GM23338 (cell line): Measurements from ENCODE around the gene SLC25A10. TPM values are rescaled to one million over a fixed set of nuclear protein-coding genes. Genes with fewer than 3 reads are reported as not detected.

ENCODE experiments used
- ATAC-seq: fragments of 200-7000 bp; cut with Tn5 transposase; 3 replicates; pipeline ENCODE4 v1.9.1; 2020
- DNase-seq: peaks from one replicate; pipeline ENCODE4 v3.0.0-alpha.2; 2015; ENCODE audit warnings: low spot score
- H2AFZ ChIP-seq: fragments of 200-600 bp; sonication (generic); 2 replicates; pipeline ENCODE4 v1.8.0; 2016; ENCODE audit warnings: antibody characterized with exemption, mild to moderate bottlenecking, moderate library complexity
- H3F3A ChIP-seq: fragments of 200-600 bp; sonication (generic); replicated peaks from 2 replicates; pipeline ENCODE4 v1.8.0; 2017; ENCODE audit warnings: antibody characterized with exemption, mixed run types, low read depth
- H3K27ac ChIP-seq: fragments of 200-600 bp; sonication (generic); 2 replicates; pipeline ENCODE4 v1.6.1; 2016; ENCODE audit warnings: low read depth
- H3K27me3 ChIP-seq: fragments of 200-600 bp; sonication (generic); 2 replicates; pipeline ENCODE4 v1.8.0; 2016; ENCODE audit warnings: mild to moderate bottlenecking, mixed run types, moderate library complexity; ENCODE audit not compliant: insufficient read depth
- H3K36me3 ChIP-seq: fragments of 200-600 bp; sonication (generic); 2 replicates; pipeline ENCODE4 v1.8.0; 2016; ENCODE audit warnings: mild to moderate bottlenecking; ENCODE audit not compliant: insufficient read depth
- H3K4me1 ChIP-seq: fragments of 200-600 bp; sonication (generic); 2 replicates; pipeline ENCODE4 v1.8.0; 2016; ENCODE audit warnings: mild to moderate bottlenecking, moderate library complexity; ENCODE audit not compliant: insufficient read depth
- H3K4me2 ChIP-seq: fragments of 200-600 bp; sonication (generic); 2 replicates; pipeline ENCODE4 v1.7.1; 2017; ENCODE audit warnings: mixed run types
- H3K4me3 ChIP-seq: fragments of 200-600 bp; sonication (generic); 2 replicates; pipeline ENCODE4 v1.6.1; 2016; ENCODE audit warnings: mixed run types
- H3K79me2 ChIP-seq: fragments of 200-600 bp; sonication (generic); replicated peaks from 2 replicates; pipeline ENCODE4 v1.8.0; 2017; ENCODE audit warnings: mild to moderate bottlenecking; ENCODE audit not compliant: insufficient read depth
- H3K9me2 ChIP-seq: fragments of 200-600 bp; sonication (generic); 2 replicates; pipeline ENCODE4 v1.8.0; 2017; ENCODE audit not compliant: insufficient read depth
- H4K20me1 ChIP-seq: fragments of 200-600 bp; sonication (generic); replicated peaks from 2 replicates; pipeline ENCODE4 v1.8.0; 2017; ENCODE audit warnings: mild to moderate bottlenecking; ENCODE audit not compliant: insufficient read depth
- H3K27ac Mint-ChIP-seq: 2 replicates; pipeline ENCODE4 v1.8.0; 2020; ENCODE audit warnings: inconsistent platforms, mild to moderate bottlenecking, moderate library complexity, mixed read lengths
- H3K27me3 Mint-ChIP-seq: 3 replicates; pipeline ENCODE4 v1.8.0; 2022; ENCODE audit warnings: low read depth, mild to moderate bottlenecking, moderate library complexity, mixed read lengths, inconsistent platforms; ENCODE audit not compliant: insufficient read depth, poor library complexity
- H3K36me3 Mint-ChIP-seq: 3 replicates; pipeline ENCODE4 v1.8.0; 2021; ENCODE audit warnings: low read depth, mild to moderate bottlenecking, inconsistent platforms, moderate library complexity, mixed read lengths
- H3K4me1 Mint-ChIP-seq: 3 replicates; pipeline ENCODE4 v1.8.0; 2020; ENCODE audit warnings: mild to moderate bottlenecking, inconsistent platforms, mixed read lengths
- H3K4me3 Mint-ChIP-seq: 3 replicates; pipeline ENCODE4 v1.8.0; 2021; ENCODE audit warnings: moderate library complexity, mild to moderate bottlenecking, inconsistent platforms, mixed read lengths
- H3K9me3 Mint-ChIP-seq: 3 replicates; pipeline ENCODE4 v1.8.0; 2020; ENCODE audit warnings: moderate library complexity, mild to moderate bottlenecking, inconsistent platforms, mixed read lengths
- EZH2 ChIP-seq: fragments of 200-600 bp; sonication (generic); IDR thresholded peaks from one replicate; pipeline ENCODE4 v1.8.0; 2017; ENCODE audit warnings: antibody characterized with exemption, mild to moderate bottlenecking, low read depth; ENCODE audit not compliant: unreplicated experiment
- EZH2phosphoT487 ChIP-seq: fragments of 200-600 bp; sonication (generic); IDR thresholded peaks from one replicate; pipeline ENCODE4 v1.8.1; 2018; ENCODE audit warnings: antibody characterized with exemption; ENCODE audit not compliant: unreplicated experiment
- JUNB ChIP-seq: IDR thresholded peaks from one replicate; pipeline ENCODE4 v1.6.1; 2016; ENCODE audit warnings: antibody characterized with exemption; ENCODE audit not compliant: unreplicated experiment
- NANOG ChIP-seq: IDR thresholded peaks from 2 replicates; pipeline ENCODE4 v1.6.1; 2016; ENCODE audit warnings: antibody characterized with exemption, borderline replicate concordance
- POLR2AphosphoS5 ChIP-seq: IDR thresholded peaks from 2 replicates; pipeline ENCODE4 v1.6.1; 2016; ENCODE audit warnings: antibody characterized with exemption, low read depth
- REST ChIP-seq: IDR thresholded peaks from one replicate; pipeline ENCODE4 v1.6.1; 2018; ENCODE audit warnings: antibody characterized with exemption; ENCODE audit not compliant: unreplicated experiment
- STAT1 ChIP-seq: IDR thresholded peaks from one replicate; pipeline ENCODE4 v1.6.1; 2016; ENCODE audit warnings: antibody characterized with exemption; ENCODE audit not compliant: unreplicated experiment
- ZNF114 ChIP-seq: fragments of 250-450 bp; sonication (Bioruptor Pico); IDR thresholded peaks from 2 replicates; pipeline ENCODE4 v1.5.0; 2020; ENCODE audit warnings: mild to moderate bottlenecking, moderate library complexity
- ZNF331 ChIP-seq: fragments of 250-450 bp; sonication (Bioruptor Pico); IDR thresholded peaks from 2 replicates; pipeline ENCODE4 v1.5.0; 2020; ENCODE audit warnings: low read depth, mild to moderate bottlenecking, moderate library complexity
- polyA plus RNA-seq: library from polyadenylated mRNA; unstranded; fragments of >200 nt; fragmentation: Nextera tagmentation; extraction: Ambion mirVana; gene quantifications from 2 replicates; pipeline ENCODE4 v1.2.1, GENCODE V29; 2016
- total RNA-seq: library from RNA; depleted of rRNA; stranded (reverse); fragments of >200 nt; shearing (Covaris generic); gene quantifications from 2 replicates; pipeline ENCODE4 v1.2.3, GENCODE V29; 2014
- TF ChIP-seq, protein P1 (sequence below), 2 experiments: fragments of 200-600 bp in 1 of 2; sonication (generic) in 1 of 2; conservative IDR thresholded peaks; 2 replicates each; pipeline versions ENCODE4 v1.5.1 to v1.6.1; 2016 to 2017; ENCODE audit warnings: antibody characterized with exemption in 2 of 2, low read depth in 2 of 2, mild to moderate bottlenecking in 2 of 2, moderate library complexity in 1 of 2
- TF ChIP-seq, protein P2 (sequence below): fragments of 250-450 bp; sonication (Bioruptor Pico); IDR thresholded peaks from 2 replicates; pipeline ENCODE4 v1.5.0; 2020; ENCODE audit warnings: mild to moderate bottlenecking, moderate library complexity
- TF ChIP-seq, protein P3 (sequence below): IDR thresholded peaks from 2 replicates; pipeline ENCODE4 v1.6.1; 2016; ENCODE audit warnings: antibody characterized with exemption

The SLC25A10 gene
- total and polyA plus RNA-seq, 2 experiments from 2014 or later = 25.7 to 47.4 TPM

- Mint-ChIP-seq H3K27me3 (peaks cover 29% of the 10 kb centered on the region), H3K9me3 (no peaks in the 10 kb centered on the region), H3K27ac (no peak overlapping the region), H3K36me3 (peaks cover 72% of the 10 kb centered on the region), H3K4me3 (no peak overlapping the region), H3K4me1 (peaks cover 14% of the 10 kb centered on the region)
- Histone ChIP-seq H3K27me3 (no peaks in the 10 kb centered on the region), H3K27ac (no peak overlapping the region), H3F3A (peaks cover 27% of the 10 kb centered on the region), H3K79me2 (peaks cover 24% of the 10 kb centered on the region), H3K36me3 (peaks cover 24% of the 10 kb centered on the region), H3K4me3 (no peak overlapping the region), H2AFZ (no peak overlapping the region), H3K4me2 (no peak overlapping the region), H3K9me2 (no peaks in the 10 kb centered on the region), H3K4me1 (peaks cover 3% of the 10 kb centered on the region; the same call in 1 of the 2 replicates), H4K20me1 (peaks cover 14% of the 10 kb centered on the region)
- no peak for DNase-seq
- TF ChIP-seq STAT1 (no peak), REST (no peak), JUNB (no peak), EZH2phosphoT487 (no peak), ZNF114 (CRISPR knock-in tag) (no peak), NANOG (no peak), POLR2AphosphoS5 (no peak), ZNF331 (CRISPR knock-in tag) (no peak), EZH2 (no peak)
- TF ChIP-seq, protein P1, sequence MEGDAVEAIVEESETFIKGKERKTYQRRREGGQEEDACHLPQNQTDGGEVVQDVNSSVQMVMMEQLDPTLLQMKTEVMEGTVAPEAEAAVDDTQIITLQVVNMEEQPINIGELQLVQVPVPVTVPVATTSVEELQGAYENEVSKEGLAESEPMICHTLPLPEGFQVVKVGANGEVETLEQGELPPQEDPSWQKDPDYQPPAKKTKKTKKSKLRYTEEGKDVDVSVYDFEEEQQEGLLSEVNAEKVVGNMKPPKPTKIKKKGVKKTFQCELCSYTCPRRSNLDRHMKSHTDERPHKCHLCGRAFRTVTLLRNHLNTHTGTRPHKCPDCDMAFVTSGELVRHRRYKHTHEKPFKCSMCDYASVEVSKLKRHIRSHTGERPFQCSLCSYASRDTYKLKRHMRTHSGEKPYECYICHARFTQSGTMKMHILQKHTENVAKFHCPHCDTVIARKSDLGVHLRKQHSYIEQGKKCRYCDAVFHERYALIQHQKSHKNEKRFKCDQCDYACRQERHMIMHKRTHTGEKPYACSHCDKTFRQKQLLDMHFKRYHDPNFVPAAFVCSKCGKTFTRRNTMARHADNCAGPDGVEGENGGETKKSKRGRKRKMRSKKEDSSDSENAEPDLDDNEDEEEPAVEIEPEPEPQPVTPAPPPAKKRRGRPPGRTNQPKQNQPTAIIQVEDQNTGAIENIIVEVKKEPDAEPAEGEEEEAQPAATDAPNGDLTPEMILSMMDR (conservative IDR thresholded peaks at IDR 0.05; ENCODE audit: low read depth in 2 of 2) = no peak
- TF ChIP-seq, protein P2, sequence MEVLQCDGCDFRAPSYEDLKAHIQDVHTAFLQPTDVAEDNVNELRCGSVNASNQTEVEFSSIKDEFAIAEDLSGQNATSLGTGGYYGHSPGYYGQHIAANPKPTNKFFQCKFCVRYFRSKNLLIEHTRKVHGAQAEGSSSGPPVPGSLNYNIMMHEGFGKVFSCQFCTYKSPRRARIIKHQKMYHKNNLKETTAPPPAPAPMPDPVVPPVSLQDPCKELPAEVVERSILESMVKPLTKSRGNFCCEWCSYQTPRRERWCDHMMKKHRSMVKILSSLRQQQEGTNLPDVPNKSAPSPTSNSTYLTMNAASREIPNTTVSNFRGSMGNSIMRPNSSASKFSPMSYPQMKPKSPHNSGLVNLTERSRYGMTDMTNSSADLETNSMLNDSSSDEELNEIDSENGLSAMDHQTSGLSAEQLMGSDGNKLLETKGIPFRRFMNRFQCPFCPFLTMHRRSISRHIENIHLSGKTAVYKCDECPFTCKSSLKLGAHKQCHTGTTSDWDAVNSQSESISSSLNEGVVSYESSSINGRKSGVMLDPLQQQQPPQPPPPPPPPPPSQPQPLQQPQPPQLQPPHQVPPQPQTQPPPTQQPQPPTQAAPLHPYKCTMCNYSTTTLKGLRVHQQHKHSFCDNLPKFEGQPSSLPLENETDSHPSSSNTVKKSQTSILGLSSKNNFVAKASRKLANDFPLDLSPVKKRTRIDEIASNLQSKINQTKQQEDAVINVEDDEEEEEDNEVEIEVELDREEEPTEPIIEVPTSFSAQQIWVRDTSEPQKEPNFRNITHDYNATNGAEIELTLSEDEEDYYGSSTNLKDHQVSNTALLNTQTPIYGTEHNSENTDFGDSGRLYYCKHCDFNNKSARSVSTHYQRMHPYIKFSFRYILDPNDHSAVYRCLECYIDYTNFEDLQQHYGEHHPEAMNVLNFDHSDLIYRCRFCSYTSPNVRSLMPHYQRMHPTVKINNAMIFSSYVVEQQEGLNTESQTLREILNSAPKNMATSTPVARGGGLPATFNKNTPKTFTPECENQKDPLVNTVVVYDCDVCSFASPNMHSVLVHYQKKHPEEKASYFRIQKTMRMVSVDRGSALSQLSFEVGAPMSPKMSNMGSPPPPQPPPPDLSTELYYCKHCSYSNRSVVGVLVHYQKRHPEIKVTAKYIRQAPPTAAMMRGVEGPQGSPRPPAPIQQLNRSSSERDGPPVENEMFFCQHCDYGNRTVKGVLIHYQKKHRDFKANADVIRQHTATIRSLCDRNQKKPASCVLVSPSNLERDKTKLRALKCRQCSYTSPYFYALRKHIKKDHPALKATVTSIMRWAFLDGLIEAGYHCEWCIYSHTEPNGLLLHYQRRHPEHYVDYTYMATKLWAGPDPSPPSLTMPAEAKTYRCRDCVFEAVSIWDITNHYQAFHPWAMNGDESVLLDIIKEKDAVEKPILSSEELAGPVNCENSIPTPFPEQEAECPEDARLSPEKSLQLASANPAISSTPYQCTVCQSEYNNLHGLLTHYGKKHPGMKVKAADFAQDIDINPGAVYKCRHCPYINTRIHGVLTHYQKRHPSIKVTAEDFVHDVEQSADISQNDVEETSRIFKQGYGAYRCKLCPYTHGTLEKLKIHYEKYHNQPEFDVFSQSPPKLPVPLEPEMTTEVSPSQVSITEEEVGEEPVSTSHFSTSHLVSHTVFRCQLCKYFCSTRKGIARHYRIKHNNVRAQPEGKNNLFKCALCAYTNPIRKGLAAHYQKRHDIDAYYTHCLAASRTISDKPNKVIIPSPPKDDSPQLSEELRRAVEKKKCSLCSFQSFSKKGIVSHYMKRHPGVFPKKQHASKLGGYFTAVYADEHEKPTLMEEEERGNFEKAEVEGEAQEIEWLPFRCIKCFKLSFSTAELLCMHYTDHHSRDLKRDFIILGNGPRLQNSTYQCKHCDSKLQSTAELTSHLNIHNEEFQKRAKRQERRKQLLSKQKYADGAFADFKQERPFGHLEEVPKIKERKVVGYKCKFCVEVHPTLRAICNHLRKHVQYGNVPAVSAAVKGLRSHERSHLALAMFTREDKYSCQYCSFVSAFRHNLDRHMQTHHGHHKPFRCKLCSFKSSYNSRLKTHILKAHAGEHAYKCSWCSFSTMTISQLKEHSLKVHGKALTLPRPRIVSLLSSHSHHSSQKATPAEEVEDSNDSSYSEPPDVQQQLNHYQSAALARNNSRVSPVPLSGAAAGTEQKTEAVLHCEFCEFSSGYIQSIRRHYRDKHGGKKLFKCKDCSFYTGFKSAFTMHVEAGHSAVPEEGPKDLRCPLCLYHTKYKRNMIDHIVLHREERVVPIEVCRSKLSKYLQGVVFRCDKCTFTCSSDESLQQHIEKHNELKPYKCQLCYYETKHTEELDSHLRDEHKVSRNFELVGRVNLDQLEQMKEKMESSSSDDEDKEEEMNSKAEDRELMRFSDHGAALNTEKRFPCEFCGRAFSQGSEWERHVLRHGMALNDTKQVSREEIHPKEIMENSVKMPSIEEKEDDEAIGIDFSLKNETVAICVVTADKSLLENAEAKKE (CRISPR knock-in tag) = no peak
- TF ChIP-seq, protein P3, sequence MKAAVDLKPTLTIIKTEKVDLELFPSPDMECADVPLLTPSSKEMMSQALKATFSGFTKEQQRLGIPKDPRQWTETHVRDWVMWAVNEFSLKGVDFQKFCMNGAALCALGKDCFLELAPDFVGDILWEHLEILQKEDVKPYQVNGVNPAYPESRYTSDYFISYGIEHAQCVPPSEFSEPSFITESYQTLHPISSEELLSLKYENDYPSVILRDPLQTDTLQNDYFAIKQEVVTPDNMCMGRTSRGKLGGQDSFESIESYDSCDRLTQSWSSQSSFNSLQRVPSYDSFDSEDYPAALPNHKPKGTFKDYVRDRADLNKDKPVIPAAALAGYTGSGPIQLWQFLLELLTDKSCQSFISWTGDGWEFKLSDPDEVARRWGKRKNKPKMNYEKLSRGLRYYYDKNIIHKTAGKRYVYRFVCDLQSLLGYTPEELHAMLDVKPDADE = no peak
- no peak for ATAC-seq
Observed at GRCh38 chr17:81672504-81672903, 39.6 kb upstream of the SLC25A10 start.
